ENCODE data around the gene FAM111A.

FAM111A gene

DNA sequence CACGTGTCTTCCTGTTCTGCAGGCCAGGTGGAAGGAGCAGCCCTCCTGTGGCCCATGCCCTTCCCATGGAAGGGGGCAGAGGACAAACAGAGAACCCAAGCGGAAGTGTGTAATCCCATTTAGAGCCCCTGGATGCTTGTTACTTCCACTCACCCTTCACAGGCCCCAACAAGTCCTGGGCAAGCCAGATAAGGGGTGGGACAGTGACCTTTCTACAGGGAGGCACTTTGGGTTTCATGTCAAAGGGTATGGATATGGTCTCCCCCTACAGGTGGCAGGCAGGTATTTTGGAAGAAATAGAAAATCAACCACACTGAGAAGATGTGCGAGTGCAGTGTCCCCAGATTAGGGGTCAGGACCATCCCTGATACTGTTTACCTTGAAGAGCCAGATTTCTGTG, 58.7 kb downstream of the FAM111A start:
- DNase-seq = no peak

Data from GOT3 (cell line).